Endothelial cell of umbilical vein (primary cell): ENCODE results near the gene LRP1B. TPM values are rescaled to one million over a fixed set of nuclear protein-coding genes. Genes with fewer than 3 reads are reported as not detected.

ENCODE experiments used
- BruUV-seq: library from RNA; stranded (reverse); fragments of 400-500 nt; replicated peaks from 2 replicates; lab custom pipeline; 2021; lab: Mats Ljungman, UMichigan
- CTCF ChIA-PET: fragments of 300-600, 350-600 bp; sonication (Branson Sonifier 250); formaldehyde crosslinking; loops from one replicate; lab custom pipeline; 2021; ENCODE audit warnings: antibody characterized with exemption, inconsistent platforms; lab: Charles Lee
- POLR2A ChIA-PET: fragments of 300-600, 350-600 bp; sonication (Branson Sonifier 250); formaldehyde crosslinking; loops from one replicate; lab custom pipeline; 2021; ENCODE audit warnings: antibody characterized with exemption, inconsistent platforms; lab: Charles Lee
- DNase-seq: peaks from one replicate; pipeline ENCODE4 v3.0.0-alpha.2; 2011; ENCODE audit warnings: low read depth, low spot score
- FAIRE-seq: peaks from 2 replicates; lab custom pipeline; 2011; peaks lifted over from hg19 to GRCh38; lab: Jason Lieb, UNC
- H2AFZ ChIP-seq: 2 replicates; pipeline ENCODE4 v1.6.0; 2012; ENCODE audit warnings: low read depth, low read length, control low read depth, inconsistent platforms
- H3K27ac ChIP-seq: 2 replicates; pipeline ENCODE4 v1.5.1; 2011; ENCODE audit warnings: low read depth, mild to moderate bottlenecking, control low read depth, low read length, moderate library complexity; ENCODE audit not compliant: insufficient read depth
- H3K27me3 ChIP-seq, 2 experiments: 2 replicates each; pipeline versions ENCODE4 v1.6.0 to v1.6.1; 2011; ENCODE audit warnings: low read length in 2 of 2, mixed read lengths in 1 of 2; ENCODE audit not compliant: control insufficient read depth in 2 of 2, insufficient read depth in 2 of 2
- H3K36me3 ChIP-seq, 2 experiments: 2 replicates in 1 of 2; 3 replicates in 1 of 2; pipeline ENCODE4 v1.5.1; 2011; ENCODE audit warnings: low read length in 2 of 2, mild to moderate bottlenecking in 1 of 2, moderate library complexity in 1 of 2; ENCODE audit not compliant: control insufficient read depth in 2 of 2, insufficient read depth in 2 of 2; ENCODE audit errors: extremely low read depth in 1 of 2
- H3K4me1 ChIP-seq: 3 replicates; pipeline ENCODE4 v1.5.1; 2011; ENCODE audit warnings: mild to moderate bottlenecking, low read length; ENCODE audit not compliant: control insufficient read depth, insufficient read depth; ENCODE audit errors: extremely low read depth
- H3K4me2 ChIP-seq: 2 replicates; pipeline ENCODE4 v1.6.1; 2011; ENCODE audit warnings: low read length, control low read depth, mixed read lengths; ENCODE audit not compliant: insufficient read depth
- H3K4me3 ChIP-seq, 3 experiments: fragments of 200-600 bp in 1 of 3; sonication (generic), shearing (Covaris generic) in 1 of 3; replicated peaks in 1 of 3; 2 replicates each; pipeline ENCODE4 v1.5.1; 2011 to 2016; ENCODE audit warnings: control low read depth in 3 of 3, low read length in 3 of 3, mild to moderate bottlenecking in 2 of 3, inconsistent platforms in 1 of 3, low read depth in 1 of 3, moderate library complexity in 1 of 3; ENCODE audit not compliant: insufficient read depth in 1 of 3
- H3K79me2 ChIP-seq: 2 replicates; pipeline ENCODE4 v1.6.0; 2012; ENCODE audit warnings: low read length, inconsistent platforms; ENCODE audit not compliant: control insufficient read depth, insufficient read depth
- H3K9ac ChIP-seq: replicated peaks from 2 replicates; pipeline ENCODE3; 2011; ENCODE audit warnings: low read length, control low read depth; ENCODE audit not compliant: insufficient read depth; ENCODE audit errors: extremely low read depth
- H3K9me1 ChIP-seq: replicated peaks from 3 replicates; pipeline ENCODE4 v1.6.0; 2011; ENCODE audit warnings: mild to moderate bottlenecking, low read length; ENCODE audit not compliant: control insufficient read depth, insufficient read depth; ENCODE audit errors: extremely low read depth
- H3K9me3 ChIP-seq: replicated peaks from 2 replicates; pipeline ENCODE4 v1.5.1; 2012; ENCODE audit warnings: low read length, inconsistent platforms; ENCODE audit not compliant: control insufficient read depth, insufficient read depth
- H4K20me1 ChIP-seq: replicated peaks from 2 replicates; pipeline ENCODE3; 2011; ENCODE audit warnings: mild to moderate bottlenecking, low read length; ENCODE audit not compliant: control insufficient read depth, insufficient read depth; ENCODE audit errors: extremely low read depth
- CTCF ChIP-seq, 2 donors: IDR thresholded peaks; 1 replicate in 1 of 2; 2 replicates in 1 of 2; pipeline ENCODE4 v1.5.1; 2011; ENCODE audit warnings: low read length in 2 of 2, mild to moderate bottlenecking in 2 of 2, moderate library complexity in 2 of 2, control low read depth in 1 of 2, inconsistent platforms in 1 of 2, low read depth in 1 of 2; ENCODE audit not compliant: insufficient read depth in 1 of 2; ENCODE audit errors: extremely low read depth in 1 of 2
- EZH2 ChIP-seq: IDR thresholded peaks from 2 replicates; pipeline ENCODE4 v1.6.1; 2012; ENCODE audit warnings: borderline replicate concordance, low read depth, mild to moderate bottlenecking, moderate library complexity, low read length, inconsistent platforms; ENCODE audit not compliant: severe bottlenecking
- FOS ChIP-seq: IDR thresholded peaks from 2 replicates; pipeline ENCODE4 v1.6.1; 2011; ENCODE audit warnings: mild to moderate bottlenecking, low read length, moderate library complexity, borderline replicate concordance; ENCODE audit not compliant: insufficient read depth
- GATA2 ChIP-seq: IDR thresholded peaks from 2 replicates; pipeline ENCODE4 v1.7.0; 2011; ENCODE audit warnings: low read depth, mild to moderate bottlenecking, moderate library complexity, mixed read lengths, low read length; ENCODE audit not compliant: insufficient read length, insufficient read depth
- JUN ChIP-seq: IDR thresholded peaks from 2 replicates; pipeline ENCODE4 v1.6.1; 2011; ENCODE audit warnings: borderline replicate concordance, low read depth; ENCODE audit not compliant: insufficient read length, insufficient read depth
- MAX ChIP-seq: IDR thresholded peaks from 2 replicates; pipeline ENCODE4 v1.6.1; 2011; ENCODE audit not compliant: insufficient read depth, insufficient read length
- MYC ChIP-seq: IDR thresholded peaks from one replicate; pipeline ENCODE4 v1.6.1; 2011; ENCODE audit warnings: mild to moderate bottlenecking, low read depth, low read length
- POLR2A ChIP-seq: IDR thresholded peaks from 2 replicates; pipeline ENCODE4 v1.6.1; 2012; ENCODE audit warnings: low read depth, mild to moderate bottlenecking, control low read depth, low read length
- POLR2AphosphoS5 ChIP-seq: IDR thresholded peaks from 2 replicates; pipeline ENCODE4 v1.6.1; 2012; ENCODE audit warnings: low read depth, mild to moderate bottlenecking, control low read depth, low read length, moderate library complexity; ENCODE audit not compliant: insufficient read depth
- dilution Hi-C: fragments of 300-500 bp; cut with MboI; formaldehyde crosslinking; loops from one replicate; pipeline ENCODE4 v1.15.0; 2019; ENCODE audit warnings: low sequenced_read_pairs; ENCODE audit not compliant: extremely low pct_ligation_motif_present
- intact Hi-C: fragments of 100-400 bp; cut with micrococcal nuclease; formaldehyde crosslinking; loops from one replicate; pipeline ENCODE4 v1.10.0; 2022
- polyA plus RNA-seq, 4 experiments: library from polyadenylated mRNA; depleted of rRNA in 3 of 4; stranded (reverse) in 3 of 4; unstranded in 1 of 4; fragments of >200 nt; gene quantifications; 2 replicates each; pipeline versions ENCODE4 v1.2.1 to v1.2.3, GENCODE V29; 2011 to 2012; ENCODE audit warnings: missing spikeins in 1 of 4
- total RNA-seq: library from RNA; stranded (reverse); gene quantifications from 2 replicates; pipeline ENCODE4 v1.2.3, GENCODE V29; 2021

The LRP1B gene
- total and polyA plus RNA-seq, 2 donors (not counting 3 experiments of a cell fraction or from before 2014, with no cell fraction given): 0.03 to 0.07 TPM

GRCh38 chr2:140481136-140481535 is 1649.7 kb downstream of the LRP1B start:
- no peaks in the 10 kb centered on the region for H3K79me2 ChIP-seq
- POLR2A ChIA-PET: no interaction called here

More at GRCh38 chr2:140481136-140481535, 1649.7 kb downstream of the LRP1B start:
- CTCF ChIA-PET: no interaction called here
- H3K4me1 ChIP-seq: no peaks in the 10 kb centered on the region
- H3K9me1 ChIP-seq: no peaks in the 10 kb centered on the region
- no peak overlapping the region for H3K4me3 ChIP-seq
- no peaks in the 10 kb centered on the region for H3K36me3 ChIP-seq
- H3K9ac ChIP-seq: no peak overlapping the region
- H3K27me3 ChIP-seq: no peaks in the 10 kb centered on the region
- no peaks in the 10 kb centered on the region for H3K9me3 ChIP-seq
- DNase-seq (no peak), FAIRE-seq (no peak)
- dilution Hi-C loops (no loop called here), intact Hi-C loops (no loop called here)
- H3K4me2 ChIP-seq: no peak overlapping the region
- H2AFZ ChIP-seq: no peak overlapping the region
- H3K27ac ChIP-seq: no peak overlapping the region
- BruUV-seq: no TSS peak
- no peaks in the 10 kb centered on the region for H4K20me1 ChIP-seq
- TF ChIP-seq POLR2A: no peak
- no peak for TF ChIP-seq JUN
- TF ChIP-seq EZH2: no peak
- no peak for TF ChIP-seq FOS
- TF ChIP-seq POLR2AphosphoS5: no peak
- TF ChIP-seq GATA2: no peak
- no peak for TF ChIP-seq MAX
- TF ChIP-seq CTCF (IDR thresholded peaks at IDR 0.05; ENCODE audit: extremely low read depth in 1 of 2, insufficient read depth in 1 of 2, low read depth in 1 of 2, low read length in 2 of 2): no peak
- TF ChIP-seq MYC: no peak
